ENCODE data around the gene ANO8. TPM values are rescaled to one million over a fixed set of nuclear protein-coding genes. Genes with fewer than 3 reads are reported as not detected.

ANO8 gene
- total and polyA plus RNA-seq, 7 donors = 0.46 to 10.5 (median 2.5) TPM

- Histone ChIP-seq H3K4me3 (no peak overlapping the region), H3K4me1 (peaks cover 0 to 17% (median 14%) of the 10 kb centered on the region in 4 donors), H3K36me3 (peaks cover 0 to 30% (median 6%) of the 10 kb centered on the region in 4 donors), H3K9me3 (peaks cover 0 to 3% (median 0%) of the 10 kb centered on the region in 4 donors), H3K27me3 (no peaks in the 10 kb centered on the region), H3K27ac (no peak overlapping the region)
- 81 to 86% methylated on average over 48 of the region's 48 CpGs for WGBS, 2 donors
- TF ChIP-seq POLR2A (IDR thresholded peaks at IDR 0.05) (no peak), EP300 (IDR thresholded peaks at IDR 0.05) (no peak), POLR2AphosphoS5 (IDR thresholded peaks at IDR 0.05) (no peak)
- TF ChIP-seq, protein P1, sequence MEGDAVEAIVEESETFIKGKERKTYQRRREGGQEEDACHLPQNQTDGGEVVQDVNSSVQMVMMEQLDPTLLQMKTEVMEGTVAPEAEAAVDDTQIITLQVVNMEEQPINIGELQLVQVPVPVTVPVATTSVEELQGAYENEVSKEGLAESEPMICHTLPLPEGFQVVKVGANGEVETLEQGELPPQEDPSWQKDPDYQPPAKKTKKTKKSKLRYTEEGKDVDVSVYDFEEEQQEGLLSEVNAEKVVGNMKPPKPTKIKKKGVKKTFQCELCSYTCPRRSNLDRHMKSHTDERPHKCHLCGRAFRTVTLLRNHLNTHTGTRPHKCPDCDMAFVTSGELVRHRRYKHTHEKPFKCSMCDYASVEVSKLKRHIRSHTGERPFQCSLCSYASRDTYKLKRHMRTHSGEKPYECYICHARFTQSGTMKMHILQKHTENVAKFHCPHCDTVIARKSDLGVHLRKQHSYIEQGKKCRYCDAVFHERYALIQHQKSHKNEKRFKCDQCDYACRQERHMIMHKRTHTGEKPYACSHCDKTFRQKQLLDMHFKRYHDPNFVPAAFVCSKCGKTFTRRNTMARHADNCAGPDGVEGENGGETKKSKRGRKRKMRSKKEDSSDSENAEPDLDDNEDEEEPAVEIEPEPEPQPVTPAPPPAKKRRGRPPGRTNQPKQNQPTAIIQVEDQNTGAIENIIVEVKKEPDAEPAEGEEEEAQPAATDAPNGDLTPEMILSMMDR (IDR thresholded peaks at IDR 0.05) = no peak
- intact Hi-C loops (cut with DNase I) = loop anchor here (5.0 kb wide), 1 partner anchor 93 kb away; no protein-coding TSS in a partner anchor
- no peak for DNase-seq
These were observed 40.4 kb downstream of the ANO8 start for GRCh38 chr19:17294051-17294891.

DNA sequence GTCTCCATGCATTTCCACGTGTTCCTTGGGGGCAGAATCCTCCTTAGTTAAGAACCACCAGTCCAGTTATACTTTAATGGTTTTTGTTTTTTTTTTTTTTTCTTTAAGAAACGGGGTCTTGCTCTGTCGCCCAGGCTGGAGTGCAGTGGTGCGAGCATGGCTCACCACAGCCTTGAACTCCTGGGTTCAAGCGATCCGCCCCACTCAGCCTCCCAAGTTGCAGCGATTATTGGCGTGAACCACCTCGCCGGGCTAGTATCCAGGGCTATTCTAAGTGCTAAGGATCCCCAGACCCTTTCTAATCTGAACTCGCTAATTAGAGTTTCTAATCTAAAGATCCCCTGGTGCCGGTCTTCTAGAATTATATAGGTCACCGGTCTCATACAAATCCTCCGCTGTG, 41.0 kb downstream of the ANO8 start:
- peak overlapping the region in 1 of 4 donors; percentile 78 for H3K27ac ChIP-seq
- TF ChIP-seq, protein P1 (IDR thresholded peaks at IDR 0.05) = no peak
- TF ChIP-seq POLR2A (IDR thresholded peaks at IDR 0.05) (no peak), POLR2AphosphoS5 (IDR thresholded peaks at IDR 0.05) (no peak), EP300 (IDR thresholded peaks at IDR 0.05) (no peak)
- peaks cover 0 to 20% (median 14%) of the 10 kb centered on the region in 4 donors for H3K4me1 ChIP-seq
- 91 to 92% methylated on average over 14 of the region's 14 CpGs for WGBS, 2 donors
- no peaks in the 10 kb centered on the region for H3K27me3 ChIP-seq
- peaks cover 0 to 3% (median 0%) of the 10 kb centered on the region in 4 donors for H3K9me3 ChIP-seq
- no peak for DNase-seq
- intact Hi-C loops (cut with DNase I) = loop anchor here (5.0 kb wide), 1 partner anchor 94 kb away; no protein-coding TSS in a partner anchor
- no peak overlapping the region for H3K4me3 ChIP-seq
- peaks cover 0 to 25% (median 5%) of the 10 kb centered on the region in 4 donors for H3K36me3 ChIP-seq

- DNase-seq = peak; percentile 87
- Histone ChIP-seq H3K4me3 (peak overlapping the region; percentile 23 to 55 (median 42)), H3K27ac (peak overlapping the region; percentile 67 to 82 (median 75)), H3K27me3 (no peaks in the 10 kb centered on the region), H3K4me1 (peaks cover 0 to 20% (median 14%) of the 10 kb centered on the region in 4 donors), H3K9me3 (no peaks in the 10 kb centered on the region), H3K36me3 (peaks cover 0 to 16% (median 3%) of the 10 kb centered on the region in 4 donors)
- WGBS, 2 donors = 0 to 2% methylated on average over 46 of the region's 46 CpGs
- intact Hi-C loops (cut with DNase I) = loop anchor here (5.0 kb wide), 1 partner anchor 95 kb away; no protein-coding TSS in a partner anchor
- TF ChIP-seq POLR2AphosphoS5 (IDR thresholded peaks at IDR 0.05) = no peak
- TF ChIP-seq, protein P1 (IDR thresholded peaks at IDR 0.05) = peak; percentile 44 to 70 (median 54)
These were observed 42.2 kb downstream of the ANO8 start for GRCh38 chr19:17292301-17293074.

DNA sequence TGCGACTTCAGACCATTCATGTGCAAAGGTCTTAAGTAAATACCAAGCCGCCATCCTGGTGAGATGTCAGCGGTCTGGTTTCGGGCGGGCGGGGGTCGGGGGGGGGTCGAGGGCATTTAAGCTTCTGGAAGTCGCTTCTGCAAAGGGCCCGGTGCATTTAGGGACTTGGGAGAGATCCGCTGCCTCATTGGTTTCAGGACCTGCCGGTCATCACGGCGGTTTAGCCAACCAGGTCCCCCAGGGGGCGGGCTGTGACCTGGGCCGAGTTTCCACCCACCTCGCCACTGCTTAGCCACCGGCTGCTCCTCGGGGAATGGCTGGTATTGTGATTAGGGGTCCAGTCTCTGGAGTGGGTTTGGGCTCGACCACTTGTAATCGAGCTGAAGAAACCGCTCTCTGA, 45.2 kb downstream of the ANO8 start:
- H3K36me3 ChIP-seq = peaks cover 0 to 5% (median 2%) of the 10 kb centered on the region in 4 donors
- H3K4me1 ChIP-seq = peaks cover 0 to 20% (median 14%) of the 10 kb centered on the region in 4 donors
- H3K4me3 ChIP-seq = peak overlapping the region in 1 of 4 donors; percentile 15
- H3K9me3 ChIP-seq = no peaks in the 10 kb centered on the region
- no peak overlapping the region for H3K27ac ChIP-seq
- no peaks in the 10 kb centered on the region for H3K27me3 ChIP-seq
- intact Hi-C loops (cut with DNase I) = no loop called here
- DNase-seq = peak; percentile 77
- no peak for TF ChIP-seq POLR2A (IDR thresholded peaks at IDR 0.05)
- TF ChIP-seq, protein P1 (IDR thresholded peaks at IDR 0.05) = no peak
- TF ChIP-seq POLR2AphosphoS5 (IDR thresholded peaks at IDR 0.05) = no peak
- no peak for TF ChIP-seq EP300 (IDR thresholded peaks at IDR 0.05)
- 13 to 14% methylated on average over 22 of the region's 22 CpGs for WGBS, 2 donors
